Natural killer cell (primary cell): ENCODE data around the gene PRAMEF1. TPM values are rescaled to one million over a fixed set of nuclear protein-coding genes. Genes with fewer than 3 reads are reported as not detected.
"Not testable (repeated sequence)": the region's sequence is repeated elsewhere in the genome, so short reads cannot be mapped to it uniquely, and the experiment has no call there.

Experiments used
- ATAC-seq, 3 donors: fragments of 150-1000 bp in 2 of 3; fragments of 200-7000 bp in 1 of 3; cut with Tn5 transposase; 1 replicate in 1 of 3; 2 replicates in 2 of 3; pipeline ENCODE4 v1.10.0; 2021; ENCODE audit warnings: mild to moderate bottlenecking in 2 of 3, moderate library complexity in 2 of 3
- DNase-seq, 2 donors: peaks; one replicate each; pipeline versions ENCODE4 v3.0.0 to v3.0.0-alpha.2; 2013 to 2021; ENCODE audit warnings: mixed read lengths in 1 of 2
- H3K27ac ChIP-seq: one replicate; pipeline ENCODE4 v1.5.1; 2013; ENCODE audit warnings: mild to moderate bottlenecking, low read length
- H3K27me3 ChIP-seq: one replicate; pipeline ENCODE4 v1.6.1; 2013; ENCODE audit warnings: low read length; ENCODE audit not compliant: control insufficient read depth, insufficient read depth
- H3K36me3 ChIP-seq: one replicate; pipeline ENCODE4 v1.6.1; 2013; ENCODE audit warnings: low read length; ENCODE audit not compliant: control insufficient read depth, insufficient read depth
- H3K4me1 ChIP-seq: one replicate; pipeline ENCODE4 v1.6.1; 2013; ENCODE audit warnings: low read length; ENCODE audit not compliant: control insufficient read depth, insufficient read depth
- H3K4me3 ChIP-seq: one replicate; pipeline ENCODE4 v1.5.1; 2013; ENCODE audit warnings: low read length
- H3K9me3 ChIP-seq: one replicate; pipeline ENCODE4 v1.6.1; 2013; ENCODE audit warnings: low read length; ENCODE audit not compliant: control insufficient read depth, insufficient read depth
- H3K27ac Mint-ChIP-seq, 2 donors: one replicate each; pipeline ENCODE4 v1.8.0; 2022; ENCODE audit warnings: mild to moderate bottlenecking in 2 of 2, mixed read lengths in 2 of 2, moderate library complexity in 1 of 2
- H3K27me3 Mint-ChIP-seq, 2 donors: one replicate each; pipeline ENCODE4 v1.8.0; 2022; ENCODE audit warnings: low read depth in 2 of 2, mixed read lengths in 2 of 2
- H3K36me3 Mint-ChIP-seq: one replicate; pipeline ENCODE4 v1.8.0; 2022; ENCODE audit warnings: mixed read lengths
- H3K4me1 Mint-ChIP-seq, 2 donors: one replicate each; pipeline ENCODE4 v1.8.0; 2022; ENCODE audit warnings: mixed read lengths in 2 of 2
- H3K4me3 Mint-ChIP-seq: one replicate; pipeline ENCODE4 v1.8.0; 2022; ENCODE audit warnings: mild to moderate bottlenecking, moderate library complexity, mixed read lengths
- H3K9me3 Mint-ChIP-seq, 2 donors: one replicate each; pipeline ENCODE4 v1.8.0; 2022; ENCODE audit warnings: mixed read lengths in 2 of 2
- WGBS: methylation state at CpG from one replicate; pipeline ENCODE4 v1.1.7; 2013; ENCODE audit warnings: missing lambda C conversion rate; ENCODE audit not compliant: insufficient coverage; 5-methylcytosine and 5-hydroxymethylcytosine counted together
- intact Hi-C: fragments of 100-400 bp; cut with micrococcal nuclease; formaldehyde crosslinking; loops from one replicate; pipeline ENCODE4 v1.14.2; 2022
- total RNA-seq, 4 donors: library from RNA; stranded (reverse); fragments of 120-200 nt in 1 of 4; gene quantifications; one replicate each; pipeline versions ENCODE4 v1.2.3 to v1.2.4, GENCODE V29; 2013 to 2022
- TF ChIP-seq, protein P1 (sequence below): fragments of 200-600 bp; IDR thresholded peaks from one replicate; pipeline ENCODE4 v1.8.0; 2022; ENCODE audit warnings: antibody characterized with exemption

PRAMEF1 gene
- total RNA-seq, 3 donors from 2014 or later (not counting 1 experiment from before 2014, with no cell fraction given): not detected

- Histone ChIP-seq H3K4me3 (no peak overlapping the region), H3K9me3 (no peaks in the 10 kb centered on the region), H3K27ac (no peak overlapping the region), H3K4me1 (no peaks in the 10 kb centered on the region), H3K36me3 (no peaks in the 10 kb centered on the region), H3K27me3 (no peaks in the 10 kb centered on the region)
- ATAC-seq (no peak), DNase-seq (no peak)
- TF ChIP-seq, protein P1, sequence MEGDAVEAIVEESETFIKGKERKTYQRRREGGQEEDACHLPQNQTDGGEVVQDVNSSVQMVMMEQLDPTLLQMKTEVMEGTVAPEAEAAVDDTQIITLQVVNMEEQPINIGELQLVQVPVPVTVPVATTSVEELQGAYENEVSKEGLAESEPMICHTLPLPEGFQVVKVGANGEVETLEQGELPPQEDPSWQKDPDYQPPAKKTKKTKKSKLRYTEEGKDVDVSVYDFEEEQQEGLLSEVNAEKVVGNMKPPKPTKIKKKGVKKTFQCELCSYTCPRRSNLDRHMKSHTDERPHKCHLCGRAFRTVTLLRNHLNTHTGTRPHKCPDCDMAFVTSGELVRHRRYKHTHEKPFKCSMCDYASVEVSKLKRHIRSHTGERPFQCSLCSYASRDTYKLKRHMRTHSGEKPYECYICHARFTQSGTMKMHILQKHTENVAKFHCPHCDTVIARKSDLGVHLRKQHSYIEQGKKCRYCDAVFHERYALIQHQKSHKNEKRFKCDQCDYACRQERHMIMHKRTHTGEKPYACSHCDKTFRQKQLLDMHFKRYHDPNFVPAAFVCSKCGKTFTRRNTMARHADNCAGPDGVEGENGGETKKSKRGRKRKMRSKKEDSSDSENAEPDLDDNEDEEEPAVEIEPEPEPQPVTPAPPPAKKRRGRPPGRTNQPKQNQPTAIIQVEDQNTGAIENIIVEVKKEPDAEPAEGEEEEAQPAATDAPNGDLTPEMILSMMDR: no peak
- H3K9me3 Mint-ChIP-seq: no peaks in the 10 kb centered on the region
- 86% methylated on average over 15 of the region's 15 CpGs for WGBS
- no peak overlapping the region for H3K27ac Mint-ChIP-seq
- no peaks in the 10 kb centered on the region for H3K36me3 Mint-ChIP-seq
- intact Hi-C loops: no loop called here
- H3K4me3 Mint-ChIP-seq: no peak overlapping the region
- peaks cover 10 to 35% of the 10 kb centered on the region in 2 donors for H3K27me3 Mint-ChIP-seq
- no peaks in the 10 kb centered on the region for H3K4me1 Mint-ChIP-seq
These were observed 14.2 kb upstream of the PRAMEF1 start for GRCh38 chr1:12776801-12777557.

DNA sequence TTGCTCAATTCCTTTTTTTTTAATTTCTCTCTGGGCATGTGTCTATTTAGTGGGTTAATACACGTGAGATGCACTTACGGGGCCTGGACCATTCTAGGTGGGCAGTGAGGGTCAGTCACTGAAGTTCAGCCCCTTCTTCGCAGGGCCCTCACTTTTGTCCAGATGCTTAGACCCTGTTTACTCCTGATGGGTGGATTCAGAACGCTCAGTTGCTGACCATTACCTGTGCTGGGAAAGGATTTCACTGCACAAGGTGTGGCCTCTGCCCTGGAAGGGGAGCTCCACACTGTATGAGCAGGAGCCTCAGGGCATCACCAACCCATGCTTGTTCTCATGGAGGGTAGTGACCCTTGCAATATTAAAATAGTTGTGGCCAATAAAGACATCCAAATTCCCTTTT lies 13.1 kb upstream of the PRAMEF1 start:
- DNase-seq (no peak), ATAC-seq (no peak)
- WGBS: 87% methylated on average over 4 of the region's 4 CpGs
- no peaks in the 10 kb centered on the region for H3K36me3 ChIP-seq
- H3K9me3 ChIP-seq: no peaks in the 10 kb centered on the region
- no peaks in the 10 kb centered on the region for H3K4me1 Mint-ChIP-seq
- no peaks in the 10 kb centered on the region for H3K27me3 ChIP-seq
- intact Hi-C loops: no loop called here
- H3K36me3 Mint-ChIP-seq: no peaks in the 10 kb centered on the region
- H3K4me3 Mint-ChIP-seq: no peak overlapping the region
- no peaks in the 10 kb centered on the region for H3K4me1 ChIP-seq
- peaks cover 6 to 27% of the 10 kb centered on the region in 2 donors for H3K27me3 Mint-ChIP-seq
- no peaks in the 10 kb centered on the region for H3K9me3 Mint-ChIP-seq
- TF ChIP-seq, protein P1: no peak
- no peak overlapping the region for H3K27ac Mint-ChIP-seq
- no peak overlapping the region for H3K27ac ChIP-seq
- no peak overlapping the region for H3K4me3 ChIP-seq

GRCh38 chr1:12778907-12779306 lies 12.3 kb upstream of the PRAMEF1 start:
- no peak for DNase-seq
- Mint-ChIP-seq H3K9me3 (no peaks in the 10 kb centered on the region), H3K4me3 (no peak overlapping the region), H3K36me3 (no peaks in the 10 kb centered on the region), H3K27ac (no peak overlapping the region), H3K4me1 (no peaks in the 10 kb centered on the region), H3K27me3 (peaks cover 6 to 25% of the 10 kb centered on the region in 2 donors)
- TF ChIP-seq, protein P1: no peak
- no peaks in the 10 kb centered on the region for H3K9me3 ChIP-seq
- WGBS: 96% methylated on average over 6 of the region's 6 CpGs
- no peaks in the 10 kb centered on the region for H3K36me3 ChIP-seq
- no peaks in the 10 kb centered on the region for H3K4me1 ChIP-seq
- ATAC-seq: no peak
- H3K27ac ChIP-seq: no peak overlapping the region
- H3K4me3 ChIP-seq: no peak overlapping the region
- no peaks in the 10 kb centered on the region for H3K27me3 ChIP-seq
- intact Hi-C loops: no loop called here

DNA sequence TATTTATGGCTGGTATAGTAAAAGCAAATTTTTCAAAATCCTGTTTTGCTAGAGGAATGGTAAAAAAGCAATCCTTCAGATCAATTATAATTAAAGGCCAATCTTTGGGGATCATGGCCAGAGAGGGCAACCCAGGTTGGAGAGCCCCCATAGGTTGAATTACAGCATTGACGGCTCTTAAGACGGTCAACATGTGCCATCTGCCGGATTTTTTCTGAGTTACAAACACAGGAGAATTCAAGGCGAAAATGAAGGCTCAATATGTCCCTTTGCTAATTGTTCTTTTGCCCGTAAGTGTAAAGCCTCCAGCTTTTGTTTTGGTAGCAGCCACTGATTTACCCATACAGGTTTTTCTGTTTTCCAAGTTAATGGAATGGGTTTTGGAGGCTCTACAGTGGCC lies 9.7 kb upstream of the PRAMEF1 start:
- H3K27me3 Mint-ChIP-seq: peaks cover 6 to 18% of the 10 kb centered on the region in 2 donors
- H3K4me1 Mint-ChIP-seq, intact Hi-C loops, H3K36me3 Mint-ChIP-seq, H3K27ac ChIP-seq, H3K4me1 ChIP-seq, H3K27ac Mint-ChIP-seq, H3K4me3 Mint-ChIP-seq, H3K36me3 ChIP-seq, H3K9me3 Mint-ChIP-seq, H3K4me3 ChIP-seq, ATAC-seq, H3K27me3 ChIP-seq, DNase-seq: not testable (repeated sequence)
- H3K9me3 ChIP-seq: peaks cover 16% of the 10 kb centered on the region
- no CpG with 5 or more reads among the region's 5 CpGs for WGBS

DNA sequence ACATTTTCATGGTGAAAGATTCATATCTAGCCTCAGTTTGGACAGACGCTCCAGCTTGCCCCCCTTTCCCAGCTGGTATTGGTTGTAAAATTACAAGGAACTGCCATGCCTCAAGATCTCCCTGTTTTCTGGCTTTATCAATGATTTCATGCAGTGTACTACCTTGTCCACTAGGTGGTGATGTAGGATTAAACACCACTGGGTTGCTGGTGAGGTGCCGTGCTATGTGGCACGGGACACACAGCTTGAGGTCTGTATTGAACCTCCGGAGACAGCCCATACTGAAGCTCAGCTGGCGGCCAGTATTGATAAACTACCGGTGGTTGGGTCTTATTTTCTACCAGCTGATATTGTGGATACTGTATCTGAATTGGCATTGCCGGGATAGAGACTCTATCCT lies 7.4 kb upstream of the PRAMEF1 start:
- H3K4me1 Mint-ChIP-seq, ATAC-seq, H3K4me3 Mint-ChIP-seq, DNase-seq, H3K36me3 ChIP-seq, H3K27ac ChIP-seq, H3K4me1 ChIP-seq, intact Hi-C loops, H3K4me3 ChIP-seq, H3K9me3 Mint-ChIP-seq, H3K27ac Mint-ChIP-seq, H3K36me3 Mint-ChIP-seq, H3K27me3 ChIP-seq: not testable (repeated sequence)
- peaks cover 2 to 10% of the 10 kb centered on the region in 2 donors for H3K27me3 Mint-ChIP-seq
- WGBS: 51% methylated on average over 6 of the region's 7 CpGs
- peaks cover 16% of the 10 kb centered on the region for H3K9me3 ChIP-seq

GRCh38 chr1:12784729-12785128 lies 6.5 kb upstream of the PRAMEF1 start:
- H3K4me3 ChIP-seq, ATAC-seq, H3K36me3 Mint-ChIP-seq, DNase-seq, H3K27ac ChIP-seq, H3K4me1 ChIP-seq, H3K27me3 Mint-ChIP-seq, H3K9me3 Mint-ChIP-seq, H3K27me3 ChIP-seq, H3K4me1 Mint-ChIP-seq, H3K4me3 Mint-ChIP-seq, intact Hi-C loops, H3K27ac Mint-ChIP-seq, H3K36me3 ChIP-seq: not testable (repeated sequence)
- H3K9me3 ChIP-seq: peaks cover 16% of the 10 kb centered on the region
- 91% methylated on average over 7 of the region's 8 CpGs for WGBS
